ENCODE data around the gene MTF1.

MTF1 gene

GRCh38 chr1:37825506-37825905, 33.9 kb downstream of the MTF1 start:
- DNase-seq = no peak

- DNase-seq = no peak
These were observed 35.4 kb downstream of the MTF1 start for GRCh38 chr1:37824001-37824400.

- DNase-seq = no peak
These were observed 36.2 kb downstream of the MTF1 start for GRCh38 chr1:37822906-37823815.

- DNase-seq = no peak
These were observed 37.9 kb downstream of the MTF1 start for GRCh38 chr1:37821481-37821880.

- peak; percentile 19 for DNase-seq
These were observed 41.9 kb downstream of the MTF1 start for GRCh38 chr1:37817481-37817880.

GRCh38 chr1:37814252-37814651, 45.1 kb downstream of the MTF1 start:
- DNase-seq = no peak

GRCh38 chr1:37813529-37814145, 45.8 kb downstream of the MTF1 start:
- DNase-seq = no peak

- peak; percentile 91 for DNase-seq
These were observed 48.3 kb downstream of the MTF1 start for GRCh38 chr1:37811027-37811655.

GRCh38 chr1:37809942-37810341, 49.5 kb downstream of the MTF1 start:
- DNase-seq = no peak

GRCh38 chr1:37808369-37809319, 50.7 kb downstream of the MTF1 start:
- peak; percentile 95 for DNase-seq

- peak; percentile 96 for DNase-seq
These were observed 51.6 kb downstream of the MTF1 start, which contains the start of the genes C1orf122 and YRDC for GRCh38 chr1:37807555-37808368. TSS of gene C1orf122 (plus strand) at chr1:37807790. CDS start at chr1:37808405, 615 bp downstream. TSS of gene YRDC (minus strand) at chr1:37808208. CDS start at chr1:37808180, 28 bp downstream.

GRCh38 chr1:37807220-37807554, 52.2 kb downstream of the MTF1 start:
- DNase-seq = no peak

- no peak for DNase-seq
These were observed 57.0 kb downstream of the MTF1 start for GRCh38 chr1:37802439-37802838.

GRCh38 chr1:37797750-37798345, 61.5 kb downstream of the MTF1 start:
- DNase-seq = no peak

- DNase-seq = peak; percentile 50
These were observed 63.9 kb downstream of the MTF1 start for GRCh38 chr1:37795340-37796125.

GRCh38 chr1:37794372-37795339, 64.7 kb downstream of the MTF1 start:
- DNase-seq = no peak

GRCh38 chr1:37793773-37794371, 65.5 kb downstream of the MTF1 start, which contains the start of gene MANEAL:
TSS of gene MANEAL (plus strand) at chr1:37793847. CDS start at chr1:37794183, 336 bp downstream.
- DNase-seq = peak; percentile 68

- no peak for DNase-seq
These were observed 66.3 kb downstream of the MTF1 start for GRCh38 chr1:37792943-37793686.
